Heart right ventricle (tissue), 16 donors: ENCODE measurements around the gene ARTN. TPM values are rescaled to one million over a fixed set of nuclear protein-coding genes. Genes with fewer than 3 reads are reported as not detected.
A peak's percentile ranks its signal among the peaks of the same experiment; 100 is the strongest.

Experiments
- ATAC-seq, 8 donors: fragments of 200-7000 bp; cut with Tn5 transposase; one replicate each; pipeline ENCODE4 v1.9.1; 2020; ENCODE audit warnings: mild to moderate bottlenecking in 8 of 8, moderate library complexity in 8 of 8, moderate number of reproducible peaks in 1 of 8
- DNase-seq, 2 donors: peaks; one replicate each; pipeline ENCODE4 v3.0.0-alpha.2; 2020
- H3K27ac ChIP-seq, 10 donors: fragments of 200-600 bp; sonication (generic) in 2 of 10; one replicate each; pipeline versions ENCODE4 v1.5.0 to v1.8.0; 2020 to 2022; ENCODE audit warnings: mild to moderate bottlenecking in 3 of 10
- H3K27me3 ChIP-seq, 7 donors: fragments of 200-600 bp; one replicate each; pipeline ENCODE4 v1.8.0; 2021 to 2022; ENCODE audit warnings: mild to moderate bottlenecking in 2 of 7
- H3K36me3 ChIP-seq, 9 donors: fragments of 200-600 bp; sonication (generic) in 1 of 9; one replicate each; pipeline versions ENCODE4 v1.5.0 to v1.8.0; 2020 to 2022; ENCODE audit warnings: mild to moderate bottlenecking in 2 of 9
- H3K4me1 ChIP-seq, 9 donors: fragments of 200-600 bp; sonication (generic) in 1 of 9; one replicate each; pipeline versions ENCODE4 v1.5.0 to v1.8.0; 2020 to 2022; ENCODE audit warnings: mild to moderate bottlenecking in 4 of 9
- H3K4me3 ChIP-seq, 10 donors: fragments of 200-600 bp; sonication (generic) in 2 of 10; one replicate each; pipeline versions ENCODE4 v1.5.0 to v1.8.0; 2020 to 2022; ENCODE audit warnings: mild to moderate bottlenecking in 7 of 10, moderate library complexity in 2 of 10
- H3K9me3 ChIP-seq, 11 donors: fragments of 200-600 bp in 10 of 11; sonication (generic) in 2 of 11; one replicate each; pipeline versions ENCODE4 v1.5.0 to v1.8.0; 2013 to 2022; ENCODE audit warnings: mild to moderate bottlenecking in 2 of 11, control low read depth in 1 of 11, moderate library complexity in 1 of 11
- CTCF ChIP-seq, 9 donors: fragments of 200-600 bp; sonication (generic) in 2 of 9; IDR thresholded peaks; one replicate each; pipeline versions ENCODE4 v1.5.0 to v1.8.0; 2021 to 2022; ENCODE audit warnings: antibody characterized with exemption in 9 of 9, mild to moderate bottlenecking in 5 of 9, moderate library complexity in 1 of 9
- WGBS, 2 donors: extraction: QIAGEN DNeasy Blood & Tissue Kit; methylation state at CpG; one replicate each; pipeline ENCODE4 v1.1.7; 2013; ENCODE audit warnings: inconsistent platforms in 1 of 2; 5-methylcytosine and 5-hydroxymethylcytosine counted together
- intact Hi-C, 10 donors: fragments of 100-400 bp; cut with DNase I; formaldehyde crosslinking; loops; one replicate each; pipeline versions ENCODE4 v1.11.1 to v1.14.2; 2022
- polyA plus RNA-seq, 2 donors: library from polyadenylated mRNA; stranded (reverse); fragments of 200-250 nt; gene quantifications; one replicate each; pipeline ENCODE4 v1.2.3, GENCODE V29; 2013
- total RNA-seq, 10 donors: library from RNA; stranded (reverse); fragmentation: NEBNext Ultra II Directional in 3 of 10; extraction: Animal tissue kit (Norgen Biotek cat#: 25700) in 3 of 10; gene quantifications; one replicate each; pipeline versions ENCODE4 v1.2.1 to v1.2.4, GENCODE V29; 2021 to 2023
- donor health status: Arrhythmogenic right ventricular cardiomyopathy.
- donor health status: ischemic (EF 13 %, LVEDD 7.1; RV severe dilation, severe dysfunction).
- donor health status: healthy with polysubstance abuse.
- donor health status: DM: no; HTN: yes; CAD: no.
- donor health status: DM: no; HTN: no; CAD: no.
- donor health status: ischemic (EF 25% LVEDD 6.9; RV normal size, moderate dysfunction).
- donor health status: ischemic (EF 25% LVEDD 5.7; RV mildly dilated, moderate dysfunction).
- donor health status: healthy.
- donor health status: DM: yes; HTN: yes; CAD: no.
- donor health status: Ischemic cardiomyopathy.
- donor health status: ischemic (EF 35%, LVEDD 5.7; RV mildly dilated, moderate dysfunction).
- donor health status: nonischemic (EF 11% LVEDD 7.7; RV severe dilation, severe dysfunction).
- donor health status: DM: yes; HTN: yes; CAD: no.
- donor health status: PGD.
- donor health status: ischemic (EF 29% LVEDD 5.4; RV normal size, mild dysfunction).
- donor health status: nonischemic (EF 23%, LVEDD 6.1; RV moderate dilation, normal function).

Gene ARTN
- total and polyA plus RNA-seq, 12 donors = 0.44 to 1.5 (median 0.64) TPM; not detected in 6

GRCh38 chr1:43935711-43936427 is 2.3 kb downstream of the ARTN start:
- Histone ChIP-seq H3K27ac (no peak overlapping the region), H3K9me3 (no peaks in the 10 kb centered on the region), H3K27me3 (peaks cover 0 to 41% (median 26%) of the 10 kb centered on the region in 7 donors), H3K36me3 (no peaks in the 10 kb centered on the region), H3K4me1 (peaks cover 6 to 42% (median 23%) of the 10 kb centered on the region in 9 donors), H3K4me3 (peak overlapping the region in 9 of 10 donors; percentile 32 to 56 (median 46))
- DNase-seq (no peak), ATAC-seq (no peak)
- WGBS, 2 donors = 10 to 11% methylated on average over 41 to 48 of the region's 48 CpGs
- no peak for TF ChIP-seq CTCF (IDR thresholded peaks at IDR 0.05)
- intact Hi-C loops = loop anchor here in 7 of 10 donors (2.0 to 10.0 kb wide), 5 partner anchors 173 to 411 kb away; partner anchors contain the start of gene PTPRF (in 1 of the 7)

- Histone ChIP-seq H3K4me1 (peaks cover 6 to 42% (median 23%) of the 10 kb centered on the region in 9 donors), H3K27ac (no peak overlapping the region), H3K4me3 (peak overlapping the region in 8 of 10 donors; percentile 26 to 56 (median 44)), H3K36me3 (no peaks in the 10 kb centered on the region), H3K9me3 (no peaks in the 10 kb centered on the region), H3K27me3 (peaks cover 0 to 41% (median 26%) of the 10 kb centered on the region in 7 donors)
- DNase-seq (peak in 1 of 2 donors; percentile 41), ATAC-seq (peak in 5 of 8 donors; percentile 15 to 50 (median 21))
- peak in 2 of 9 donors; percentile 9 to 11 for TF ChIP-seq CTCF (IDR thresholded peaks at IDR 0.05)
- intact Hi-C loops = loop anchor here in 5 of 10 donors (5.0 to 10.0 kb wide), 3 partner anchors 174 to 412 kb away; partner anchors contain the start of gene PTPRF (in 1 of the 5)
- WGBS, 2 donors = 10 to 12% methylated on average over 55 to 56 of the region's 56 CpGs
Measured at GRCh38 chr1:43936431-43937151, 3.0 kb downstream of the ARTN start.

- no peak overlapping the region for H3K27ac ChIP-seq
Measured at GRCh38 chr1:43937179-43937865, 3.7 kb downstream of the ARTN start.

More at GRCh38 chr1:43937179-43937865, 3.7 kb downstream of the ARTN start:
- intact Hi-C loops = loop anchor here in 5 of 10 donors (5.0 to 10.0 kb wide), 3 partner anchors 175 to 413 kb away; partner anchors contain the start of gene PTPRF (in 1 of the 5)
- H3K36me3 ChIP-seq = no peaks in the 10 kb centered on the region
- H3K4me3 ChIP-seq = no peak overlapping the region
- peaks cover 0 to 41% (median 26%) of the 10 kb centered on the region in 7 donors for H3K27me3 ChIP-seq
- ATAC-seq = no peak
- H3K9me3 ChIP-seq = no peaks in the 10 kb centered on the region
- H3K4me1 ChIP-seq = peaks cover 6 to 42% (median 23%) of the 10 kb centered on the region in 9 donors
- DNase-seq = no peak
- TF ChIP-seq CTCF (IDR thresholded peaks at IDR 0.05) = no peak
- WGBS, 2 donors = 90 to 93% methylated on average over 8 of the region's 8 CpGs
